A549 (cell line): ENCODE results near the gene CPE.

Experiments
- ATOH8 ChIP-seq: fragments of 250-450 bp; sonication (Bioruptor Pico); IDR thresholded peaks from 2 replicates; pipeline ENCODE4 v1.5.0; 2020; ENCODE audit warnings: low read depth, mild to moderate bottlenecking, moderate library complexity
- BHLHE40 ChIP-seq: IDR thresholded peaks from 2 replicates; pipeline ENCODE4 v1.6.1; 2012; ENCODE audit warnings: low read depth, low read length, inconsistent platforms
- CEBPB ChIP-seq, 2 experiments: fragments of >200 bp in 1 of 2; sonication (Bioruptor Twin) in 1 of 2; formaldehyde crosslinking in 1 of 2; IDR thresholded peaks; 2 replicates each; pipeline ENCODE4 v1.6.1; 2012 to 2016
- CHD2 ChIP-seq: fragments of 150-350 bp; IDR thresholded peaks from 2 replicates; pipeline ENCODE4 v1.6.1; 2014; ENCODE audit warnings: low read length; ENCODE audit not compliant: partially characterized antibody
- EP300 ChIP-seq, 2 experiments: fragments of >200 bp; sonication (Bioruptor Twin); formaldehyde crosslinking; IDR thresholded peaks; 2 replicates in 1 of 2; 3 replicates in 1 of 2; pipeline ENCODE4 v1.6.1; 2016 to 2017
- FOSB ChIP-seq: fragments of 250-450 bp; sonication (Bioruptor Pico); IDR thresholded peaks from 2 replicates; pipeline ENCODE4 v1.5.0; 2020; ENCODE audit warnings: mild to moderate bottlenecking, moderate library complexity
- HOXA7 ChIP-seq: fragments of 250-450 bp; sonication (Bioruptor Pico); IDR thresholded peaks from 2 replicates; pipeline ENCODE4 v1.5.0; 2020; ENCODE audit warnings: mild to moderate bottlenecking, moderate library complexity
- MAX ChIP-seq: IDR thresholded peaks from 2 replicates; pipeline ENCODE4 v1.6.1; 2012
- MAZ ChIP-seq: fragments of 150-350 bp; IDR thresholded peaks from 2 replicates; pipeline ENCODE4 v1.6.1; 2014; ENCODE audit warnings: antibody characterized with exemption, low read depth, low read length, borderline replicate concordance
- POLR2A ChIP-seq: IDR thresholded peaks from 2 replicates; pipeline ENCODE4 v1.6.1; 2012; ENCODE audit warnings: mild to moderate bottlenecking, low read length
- ZNF302 ChIP-seq: fragments of 250-450 bp; sonication (Bioruptor Pico); IDR thresholded peaks from 2 replicates; pipeline ENCODE4 v1.9.0; 2021; ENCODE audit warnings: inconsistent platforms, mild to moderate bottlenecking, moderate library complexity
- TF ChIP-seq, protein P1 (sequence below): fragments of >200 bp; sonication (Bioruptor Twin); formaldehyde crosslinking; IDR thresholded peaks from 3 replicates; pipeline ENCODE4 v1.5.1; 2016

GRCh38 chr4:165516281-165516833, 137.5 kb downstream of the CPE start:
- TF ChIP-seq, protein P1, sequence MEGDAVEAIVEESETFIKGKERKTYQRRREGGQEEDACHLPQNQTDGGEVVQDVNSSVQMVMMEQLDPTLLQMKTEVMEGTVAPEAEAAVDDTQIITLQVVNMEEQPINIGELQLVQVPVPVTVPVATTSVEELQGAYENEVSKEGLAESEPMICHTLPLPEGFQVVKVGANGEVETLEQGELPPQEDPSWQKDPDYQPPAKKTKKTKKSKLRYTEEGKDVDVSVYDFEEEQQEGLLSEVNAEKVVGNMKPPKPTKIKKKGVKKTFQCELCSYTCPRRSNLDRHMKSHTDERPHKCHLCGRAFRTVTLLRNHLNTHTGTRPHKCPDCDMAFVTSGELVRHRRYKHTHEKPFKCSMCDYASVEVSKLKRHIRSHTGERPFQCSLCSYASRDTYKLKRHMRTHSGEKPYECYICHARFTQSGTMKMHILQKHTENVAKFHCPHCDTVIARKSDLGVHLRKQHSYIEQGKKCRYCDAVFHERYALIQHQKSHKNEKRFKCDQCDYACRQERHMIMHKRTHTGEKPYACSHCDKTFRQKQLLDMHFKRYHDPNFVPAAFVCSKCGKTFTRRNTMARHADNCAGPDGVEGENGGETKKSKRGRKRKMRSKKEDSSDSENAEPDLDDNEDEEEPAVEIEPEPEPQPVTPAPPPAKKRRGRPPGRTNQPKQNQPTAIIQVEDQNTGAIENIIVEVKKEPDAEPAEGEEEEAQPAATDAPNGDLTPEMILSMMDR: no peak
- TF ChIP-seq MAZ (no peak), ATOH8 (no peak), EP300 (IDR thresholded peaks at IDR 0.05) (no peak), HOXA7 (CRISPR knock-in tag) (no peak), POLR2A (no peak), BHLHE40 (no peak), CHD2 (no peak), ZNF302 (CRISPR knock-in tag) (no peak), FOSB (no peak), MAX (no peak), CEBPB (IDR thresholded peaks at IDR 0.05) (no peak)
